Right lobe of liver (tissue), 4 donors: ENCODE results near the gene CYP2W1.

ENCODE experiments used
- POLR2A ChIP-seq: fragments of 450-650 bp; IDR thresholded peaks from one replicate; pipeline ENCODE4 v1.6.1; 2017; ENCODE audit warnings: antibody characterized with exemption, mild to moderate bottlenecking
- TF ChIP-seq, protein P1 (sequence below), 4 donors: fragments of 200-600 bp in 3 of 4; fragments of 450-650 bp in 1 of 4; IDR thresholded peaks; one replicate each; pipeline versions ENCODE4 v1.5.1 to v1.8.0; 2016 to 2022; ENCODE audit warnings: antibody characterized with exemption in 4 of 4, mild to moderate bottlenecking in 2 of 4
- donor health status: DM: no; HTN: no; CAD: no.
- donor health status: DM: no; HTN: no; CAD: no.
- donor health status: DM: no; HTN: yes; CAD: no.

- TF ChIP-seq, protein P1, sequence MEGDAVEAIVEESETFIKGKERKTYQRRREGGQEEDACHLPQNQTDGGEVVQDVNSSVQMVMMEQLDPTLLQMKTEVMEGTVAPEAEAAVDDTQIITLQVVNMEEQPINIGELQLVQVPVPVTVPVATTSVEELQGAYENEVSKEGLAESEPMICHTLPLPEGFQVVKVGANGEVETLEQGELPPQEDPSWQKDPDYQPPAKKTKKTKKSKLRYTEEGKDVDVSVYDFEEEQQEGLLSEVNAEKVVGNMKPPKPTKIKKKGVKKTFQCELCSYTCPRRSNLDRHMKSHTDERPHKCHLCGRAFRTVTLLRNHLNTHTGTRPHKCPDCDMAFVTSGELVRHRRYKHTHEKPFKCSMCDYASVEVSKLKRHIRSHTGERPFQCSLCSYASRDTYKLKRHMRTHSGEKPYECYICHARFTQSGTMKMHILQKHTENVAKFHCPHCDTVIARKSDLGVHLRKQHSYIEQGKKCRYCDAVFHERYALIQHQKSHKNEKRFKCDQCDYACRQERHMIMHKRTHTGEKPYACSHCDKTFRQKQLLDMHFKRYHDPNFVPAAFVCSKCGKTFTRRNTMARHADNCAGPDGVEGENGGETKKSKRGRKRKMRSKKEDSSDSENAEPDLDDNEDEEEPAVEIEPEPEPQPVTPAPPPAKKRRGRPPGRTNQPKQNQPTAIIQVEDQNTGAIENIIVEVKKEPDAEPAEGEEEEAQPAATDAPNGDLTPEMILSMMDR (IDR thresholded peaks at IDR 0.05) = no peak
- TF ChIP-seq POLR2A = no peak
These were observed 25.9 kb downstream of the CYP2W1 start for GRCh38 chr7:1008733-1009363.
